H1 (cell line): ENCODE data around the gene IL17RE.
"Not testable (repeated sequence)": the region's sequence is repeated elsewhere in the genome, so short reads cannot be mapped to it uniquely, and the experiment has no call there.

ENCODE experiments used
- CTCF ChIP-seq, 3 experiments: IDR thresholded peaks; 1 replicate in 2 of 3; 2 replicates in 1 of 3; pipeline versions ENCODE4 v1.5.1 to v1.6.1; 2011; ENCODE audit warnings: low read length in 3 of 3, mild to moderate bottlenecking in 3 of 3, inconsistent platforms in 2 of 3, low read depth in 1 of 3, moderate library complexity in 1 of 3; ENCODE audit not compliant: insufficient read depth in 1 of 3; ENCODE audit errors: control extremely low read depth in 1 of 3
- EP300 ChIP-seq, 2 experiments: IDR thresholded peaks; 1 replicate in 1 of 2; 2 replicates in 1 of 2; pipeline ENCODE4 v1.6.1; 2011 to 2012; ENCODE audit warnings: low read depth in 2 of 2, low read length in 2 of 2, mild to moderate bottlenecking in 2 of 2, borderline replicate concordance in 1 of 2, inconsistent platforms in 1 of 2, moderate library complexity in 1 of 2
- EZH2 ChIP-seq: fragments of 200-600 bp; sonication (generic); IDR thresholded peaks from 2 replicates; pipeline ENCODE4 v1.7.1; 2012; ENCODE audit warnings: low read depth, mild to moderate bottlenecking, moderate library complexity, low read length, inconsistent platforms; ENCODE audit not compliant: severe bottlenecking
- JUND ChIP-seq: IDR thresholded peaks from 2 replicates; pipeline ENCODE4 v1.6.1; 2011; ENCODE audit warnings: mild to moderate bottlenecking, improper control_type of control experiment, low read length
- KDM5A ChIP-seq: fragments of 200-600 bp; IDR thresholded peaks from 2 replicates; pipeline ENCODE4 v1.7.1; 2012; ENCODE audit warnings: mild to moderate bottlenecking, low read length, inconsistent platforms, mixed read lengths
- MAX ChIP-seq: IDR thresholded peaks from 2 replicates; pipeline ENCODE4 v1.6.1; 2012; ENCODE audit warnings: inconsistent platforms
- POLR2A ChIP-seq, 2 experiments: IDR thresholded peaks; 1 replicate in 1 of 2; 2 replicates in 1 of 2; pipeline ENCODE4 v1.6.1; 2011; ENCODE audit warnings: low read depth in 2 of 2, low read length in 2 of 2, mild to moderate bottlenecking in 2 of 2; ENCODE audit errors: control extremely low read depth in 1 of 2
- POLR2AphosphoS5 ChIP-seq: IDR thresholded peaks from 2 replicates; pipeline ENCODE4 v1.6.1; 2011; ENCODE audit warnings: low read depth, low read length
- RAD21 ChIP-seq, 2 experiments: IDR thresholded peaks in 1 of 2; conservative IDR thresholded peaks in 1 of 2; 2 replicates each; pipeline ENCODE4 v1.6.1; 2011; ENCODE audit warnings: low read depth in 2 of 2, low read length in 2 of 2, improper control_type of control experiment in 1 of 2, inconsistent platforms in 1 of 2, mild to moderate bottlenecking in 1 of 2, moderate library complexity in 1 of 2
- RNF2 ChIP-seq: fragments of 200-900, 300-1000 bp; sonication (generic); IDR thresholded peaks from 2 replicates; pipeline ENCODE4 v1.7.1; 2016; ENCODE audit warnings: borderline replicate concordance, low read depth, mild to moderate bottlenecking, antibody characterized with exemption, low read length; ENCODE audit not compliant: poor library complexity, severe bottlenecking; ENCODE audit errors: missing control alignments
- SUZ12 ChIP-seq: fragments of 200-600 bp; sonication (generic); IDR thresholded peaks from 2 replicates; pipeline ENCODE4 v1.6.1; 2012; ENCODE audit warnings: mild to moderate bottlenecking, inconsistent platforms, low read length, moderate library complexity, mixed read lengths
- TBP ChIP-seq: IDR thresholded peaks from 2 replicates; pipeline ENCODE4 v1.6.1; 2011; ENCODE audit warnings: low read depth, low read length, improper control_type of control experiment
- YY1 ChIP-seq: IDR thresholded peaks from 2 replicates; pipeline ENCODE4 v1.6.1; 2011; ENCODE audit warnings: low read depth, mild to moderate bottlenecking, low read length
- ZNF274 ChIP-seq: IDR thresholded peaks from 2 replicates; pipeline ENCODE4 v1.7.0; 2012; ENCODE audit warnings: low read length, borderline replicate concordance; ENCODE audit errors: extremely low read depth

DNA sequence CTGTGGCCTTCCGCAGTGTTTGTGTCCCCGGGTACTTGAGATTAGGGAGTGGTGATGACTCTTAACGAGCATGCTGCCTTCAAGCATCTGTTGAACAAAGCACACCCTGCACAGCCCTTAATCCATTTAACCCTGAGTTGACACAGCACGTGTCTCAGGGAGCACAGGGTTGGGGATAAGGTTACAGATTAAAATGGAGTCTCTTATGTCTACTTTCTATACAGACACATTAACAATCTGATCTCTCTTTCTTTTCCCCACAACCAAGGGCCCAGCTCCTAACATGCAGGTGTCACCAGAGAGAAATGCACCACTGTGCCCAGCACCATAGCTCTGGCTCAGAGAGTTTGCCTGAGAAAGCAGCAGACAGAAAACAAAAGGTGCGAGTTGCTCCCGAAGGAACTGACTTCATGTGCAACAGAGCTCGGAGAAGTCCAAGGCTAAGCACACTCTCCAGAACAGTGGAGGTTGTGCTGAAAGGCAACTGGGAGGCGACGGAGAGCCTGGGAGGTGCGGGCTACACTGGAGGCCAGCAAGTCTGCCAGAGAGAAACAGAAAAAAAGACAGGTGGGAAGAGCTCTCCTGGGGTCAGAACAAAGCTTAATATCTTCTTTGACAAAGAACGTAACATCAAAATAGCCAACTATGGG is 48.2 kb upstream of the IL17RE start:
- not testable (repeated sequence) for TF ChIP-seq CTCF (IDR thresholded peaks at IDR 0.05; ENCODE audit: control extremely low read depth in 1 of 3, insufficient read depth in 1 of 3, low read depth in 1 of 3, low read length in 3 of 3); JUND; POLR2A (IDR thresholded peaks at IDR 0.05; ENCODE audit: control extremely low read depth in 1 of 2, low read depth in 2 of 2, low read length in 2 of 2); POLR2AphosphoS5; KDM5A; SUZ12; ZNF274; EZH2; RNF2; EP300 (IDR thresholded peaks at IDR 0.05; ENCODE audit: borderline replicate concordance in 1 of 2, low read depth in 2 of 2, low read length in 2 of 2); TBP; YY1; RAD21 (IDR thresholded peaks at IDR 0.05 in 1 of 2, conservative IDR thresholded peaks at IDR 0.05 in 1 of 2; ENCODE audit: low read depth in 2 of 2, low read length in 2 of 2); MAX
